GM18508 (cell line): ENCODE data around the gene BTNL2.
"Not testable (repeated sequence)": the region's sequence is repeated elsewhere in the genome, so short reads cannot be mapped to it uniquely, and the experiment has no call there.

ENCODE experiments used
- ATAC-seq: cut with Tn5 transposase; IDR thresholded peaks from one replicate; pipeline ENCODE4 v1.9.1; 2021; ENCODE audit warnings: moderate number of reproducible peaks; ENCODE audit not compliant: insufficient read depth, unreplicated experiment

Gene BTNL2

GRCh38 chr6:32406857-32407256 lies at the start of gene BTNL2:
TSS of gene BTNL2 (minus strand) at chr6:32407181. CDS start at chr6:32407123, 58 bp downstream.
- ATAC-seq: no peak

DNA sequence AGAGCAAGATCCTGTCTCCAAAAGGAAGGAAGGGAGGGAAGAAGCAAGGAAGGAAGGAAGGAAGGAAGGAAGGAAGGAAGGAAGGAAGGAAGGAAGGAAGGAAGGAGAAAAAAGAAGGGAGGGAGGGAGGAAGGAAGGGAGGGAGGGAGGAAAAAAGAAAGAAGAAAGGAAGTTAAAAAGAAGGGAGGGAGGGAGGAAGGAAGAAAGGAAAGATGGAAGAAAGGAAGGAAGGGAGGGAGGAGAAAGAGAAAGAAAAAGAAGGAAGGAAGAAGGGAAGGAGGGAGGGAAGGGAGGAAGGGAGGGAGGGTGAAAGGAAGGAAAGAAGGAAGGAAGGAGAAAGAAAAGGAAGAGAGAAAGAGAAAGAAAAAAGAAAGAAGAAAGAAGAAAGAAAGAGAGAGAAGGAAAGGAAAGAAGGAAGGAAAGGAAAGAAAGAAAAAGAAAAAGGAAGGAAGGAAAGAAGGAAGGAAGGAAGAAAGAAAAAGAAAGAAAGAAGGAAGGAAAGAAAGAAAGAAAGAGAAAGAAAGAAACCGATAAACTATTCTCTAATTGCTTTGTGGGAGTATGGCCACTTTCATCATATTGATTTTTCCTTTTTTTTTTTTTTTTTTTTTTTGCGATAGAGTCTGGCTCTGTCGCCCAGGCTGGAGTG lies 42.2 kb upstream of the BTNL2 start:
- ATAC-seq: no peak

DNA sequence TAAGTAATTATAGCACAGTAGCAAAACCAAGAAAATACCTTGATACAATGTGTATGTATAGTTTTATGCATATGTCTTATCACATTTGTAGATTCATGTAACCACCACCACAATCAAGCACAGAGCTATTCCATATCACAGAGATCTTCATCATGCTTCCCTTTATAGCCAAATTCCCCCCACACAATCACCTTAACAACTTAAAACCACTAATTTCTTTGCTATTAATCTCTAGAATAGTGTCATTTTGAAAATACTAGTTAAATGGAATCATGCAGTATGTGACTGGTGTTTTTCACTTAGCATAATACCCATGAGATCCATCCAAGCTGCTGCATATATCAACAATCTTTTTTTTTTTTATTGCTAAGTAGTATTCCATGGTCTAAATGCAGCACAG lies 41.0 kb upstream of the BTNL2 start:
- ATAC-seq: no peak

- no peak for ATAC-seq
These were observed 38.4 kb upstream of the BTNL2 start for GRCh38 chr6:32445321-32445854.

DNA sequence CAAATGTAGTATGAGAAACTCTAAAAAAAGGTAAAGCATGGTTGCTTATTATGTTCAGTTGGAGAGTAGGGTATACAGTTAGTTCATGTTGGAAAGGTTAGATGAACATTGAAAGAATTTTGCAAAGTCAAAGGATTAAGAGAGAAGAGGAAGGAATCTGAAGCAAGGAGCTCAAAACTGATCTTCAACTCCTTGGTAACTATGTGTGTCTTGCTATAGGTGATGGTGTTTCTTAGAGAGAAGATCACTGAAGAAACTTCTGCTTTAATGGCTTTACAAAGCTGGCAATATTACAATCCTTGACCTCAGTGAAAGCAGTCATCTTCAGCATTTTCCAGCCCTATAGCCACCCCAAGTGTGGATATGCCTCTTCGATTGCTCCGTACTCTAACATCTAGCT lies 37.5 kb upstream of the BTNL2 start:
- ATAC-seq: no peak

DNA sequence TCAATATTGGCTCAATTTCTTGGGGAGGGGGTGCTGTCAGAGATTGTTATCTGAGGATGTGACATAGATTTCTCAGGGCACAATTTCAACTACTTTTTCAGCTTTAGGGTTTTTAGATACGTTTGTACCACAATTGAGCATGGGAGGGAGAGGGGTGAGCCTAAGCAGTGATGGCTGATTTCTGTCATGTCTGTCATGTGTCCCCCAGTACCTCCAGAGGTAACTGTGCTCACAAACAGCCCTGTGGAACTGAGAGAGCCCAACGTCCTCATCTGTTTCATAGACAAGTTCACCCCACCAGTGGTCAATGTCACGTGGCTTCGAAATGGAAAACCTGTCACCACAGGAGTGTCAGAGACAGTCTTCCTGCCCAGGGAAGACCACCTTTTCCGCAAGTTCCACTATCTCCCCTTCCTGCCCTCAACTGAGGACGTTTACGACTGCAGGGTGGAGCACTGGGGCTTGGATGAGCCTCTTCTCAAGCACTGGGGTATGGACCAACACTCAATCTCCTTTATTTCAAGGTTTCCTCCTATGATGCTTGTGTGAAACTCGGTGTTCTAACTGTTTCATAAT lies 36.1 kb upstream of the BTNL2 start:
- no peak for ATAC-seq

- no peak for ATAC-seq
These were observed 35.3 kb upstream of the BTNL2 start for GRCh38 chr6:32442243-32442667.

- ATAC-seq: no peak
These were observed 32.7 kb upstream of the BTNL2 start, which contains the start of gene HLA-DRA for GRCh38 chr6:32439602-32440214. TSS of gene HLA-DRA (plus strand) at chr6:32439887. CDS start at chr6:32439951, 64 bp downstream.

DNA sequence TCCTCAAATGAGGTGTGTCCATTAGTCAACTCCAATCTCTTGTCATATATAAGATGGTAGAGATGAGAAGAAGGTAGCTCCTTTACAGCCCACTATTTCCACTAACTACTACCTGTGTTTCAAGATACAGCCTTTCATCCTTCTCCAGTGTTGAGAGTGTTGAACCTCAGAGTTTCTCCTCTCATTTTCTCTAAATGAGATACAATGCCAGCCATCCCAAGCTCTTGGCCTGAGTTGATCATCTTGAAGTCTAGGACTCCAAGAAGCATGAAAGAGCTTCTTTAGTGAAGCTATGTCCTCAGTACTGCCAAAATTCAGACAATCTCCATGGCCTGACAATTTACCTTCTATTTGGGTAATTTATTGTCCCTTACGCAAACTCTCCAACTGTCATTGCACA lies 32.2 kb upstream of the BTNL2 start:
- no peak for ATAC-seq

- ATAC-seq: no peak
These were observed 30.2 kb upstream of the BTNL2 start for GRCh38 chr6:32436995-32437836.

DNA sequence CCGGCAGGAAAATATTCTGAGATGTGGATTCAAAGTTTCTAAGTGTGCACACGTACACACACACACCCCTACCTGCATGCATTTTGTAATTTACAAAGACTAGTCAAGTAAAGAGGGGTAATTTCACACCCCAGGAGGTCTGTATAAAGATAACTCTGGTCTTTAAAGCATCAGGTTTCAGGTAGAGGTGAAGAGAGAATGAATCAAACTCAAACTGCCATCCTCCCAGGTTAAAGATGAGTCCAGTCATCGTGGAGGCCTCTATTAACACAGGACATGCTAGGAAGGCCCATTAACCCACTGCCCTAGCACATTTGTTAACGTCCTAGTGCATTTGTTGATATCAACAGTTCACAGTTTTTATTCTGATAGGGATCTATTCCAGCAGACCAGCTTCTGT lies 29.2 kb upstream of the BTNL2 start:
- no peak for ATAC-seq

DNA sequence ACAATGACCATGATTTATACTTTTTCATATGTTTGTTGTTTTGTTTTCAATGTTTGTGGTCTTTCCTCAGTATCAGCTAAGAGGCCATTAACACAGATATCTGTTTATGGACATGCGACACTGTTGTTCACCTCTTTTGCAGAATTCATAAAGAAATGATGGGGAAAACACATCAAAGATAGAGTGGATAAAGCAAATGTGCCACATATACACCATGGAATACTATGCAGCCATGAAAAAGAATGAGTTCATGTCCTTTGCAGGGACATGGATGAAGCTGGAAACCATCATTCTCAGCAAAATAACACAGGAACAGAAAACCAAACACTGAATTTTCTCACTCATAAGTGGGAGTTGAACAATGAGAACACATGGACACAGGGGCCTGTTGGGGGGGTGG lies 27.0 kb upstream of the BTNL2 start:
- ATAC-seq: not testable (repeated sequence)

GRCh38 chr6:32432050-32432450 lies 25.1 kb upstream of the BTNL2 start:
- ATAC-seq: no peak

DNA sequence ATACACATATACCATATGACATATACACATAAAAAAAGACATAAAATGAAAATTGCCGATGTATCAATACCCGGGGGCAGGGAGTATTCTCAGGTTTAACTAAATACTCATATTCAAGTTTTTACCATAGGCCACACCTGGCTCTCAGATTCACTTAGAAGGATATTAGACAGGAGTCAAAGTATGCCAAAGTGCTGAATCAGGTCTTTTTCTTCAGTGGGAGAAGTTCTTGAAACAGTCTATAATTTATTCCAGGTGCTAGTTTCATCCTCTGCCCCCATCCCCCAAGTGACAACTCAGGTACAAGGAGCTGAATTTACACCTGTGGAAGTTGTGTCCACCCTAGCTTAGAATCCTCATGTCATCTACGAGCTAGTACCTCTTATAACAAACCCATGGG lies 24.2 kb upstream of the BTNL2 start:
- ATAC-seq: no peak

- ATAC-seq: no peak
These were observed 23.2 kb upstream of the BTNL2 start for GRCh38 chr6:32430179-32430578.

- ATAC-seq: no peak
These were observed 21.0 kb upstream of the BTNL2 start for GRCh38 chr6:32427934-32428474.

GRCh38 chr6:32427218-32427617 lies 20.2 kb upstream of the BTNL2 start:
- no peak for ATAC-seq

- ATAC-seq: no peak
These were observed 19.4 kb upstream of the BTNL2 start for GRCh38 chr6:32426338-32426737.

- no peak for ATAC-seq
These were observed 17.8 kb upstream of the BTNL2 start for GRCh38 chr6:32424589-32425300.

DNA sequence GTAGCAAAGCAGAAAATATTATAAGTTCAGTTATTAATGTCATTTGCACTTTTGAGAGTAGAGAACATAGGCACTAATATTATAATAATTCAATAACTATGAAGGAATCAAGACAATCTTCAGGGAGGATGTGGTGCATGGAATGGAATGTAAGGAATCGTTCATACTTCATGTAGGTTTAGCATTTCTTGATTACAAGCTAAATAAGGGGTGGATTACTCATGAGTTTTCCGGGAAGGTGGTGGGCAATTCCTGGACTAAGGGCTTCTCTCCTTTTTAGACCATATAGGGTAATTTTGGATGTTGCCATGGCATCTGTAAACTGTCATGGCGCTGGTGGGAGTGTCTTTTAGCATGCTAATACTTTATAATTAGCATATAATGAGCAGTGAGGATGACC lies 9.1 kb upstream of the BTNL2 start:
- no peak for ATAC-seq
